Measurements from ENCODE around the gene GPR148. TPM values are rescaled to one million over a fixed set of nuclear protein-coding genes. Genes with fewer than 3 reads are reported as not detected.
"Not testable (repeated sequence)": the region's sequence is repeated elsewhere in the genome, so short reads cannot be mapped to it uniquely, and the experiment has no call there.

GPR148 gene
- not detected for total RNA-seq

GRCh38 chr2:130728549-130729316, at the start of gene GPR148:
TSS of gene GPR148 (plus strand) at chr2:130729070. CDS start at chr2:130729152, 82 bp downstream.
- Mint-ChIP-seq H3K9me3 (no peaks in the 10 kb centered on the region), H3K4me1 (ENCODE audit: low read depth) (peaks cover 17% of the 10 kb centered on the region), H3K36me3 (ENCODE audit: insufficient read depth) (no peaks in the 10 kb centered on the region), H3K27me3 (ENCODE audit: low read depth) (no peaks in the 10 kb centered on the region), H3K4me3 (peak within 1 kb of the TSS; percentile 66)
- DNase-seq, result no peak
- ATAC-seq, result no peak

GRCh38 chr2:130692041-130692770, 36.7 kb upstream of the GPR148 start:
- H3K27me3 Mint-ChIP-seq (ENCODE audit: low read depth), result peaks cover 14% of the 10 kb centered on the region
- ATAC-seq, result peak in 1 of 2 donors; percentile 18
- H3K4me3 Mint-ChIP-seq; H3K4me1 Mint-ChIP-seq (ENCODE audit: low read depth); H3K36me3 Mint-ChIP-seq (ENCODE audit: insufficient read depth); H3K9me3 Mint-ChIP-seq; DNase-seq: not testable (repeated sequence)

GRCh38 chr2:130693474-130693873, 35.4 kb upstream of the GPR148 start:
- DNase-seq; H3K4me1 Mint-ChIP-seq (ENCODE audit: low read depth); H3K36me3 Mint-ChIP-seq (ENCODE audit: insufficient read depth); H3K4me3 Mint-ChIP-seq; H3K9me3 Mint-ChIP-seq; ATAC-seq: not testable (repeated sequence)
- peaks cover 14% of the 10 kb centered on the region for H3K27me3 Mint-ChIP-seq (ENCODE audit: low read depth)

- H3K4me1 Mint-ChIP-seq (ENCODE audit: low read depth); H3K27me3 Mint-ChIP-seq (ENCODE audit: low read depth); H3K9me3 Mint-ChIP-seq; H3K4me3 Mint-ChIP-seq; ATAC-seq; DNase-seq; H3K36me3 Mint-ChIP-seq (ENCODE audit: insufficient read depth): not testable (repeated sequence)
These were observed 25.6 kb upstream of the GPR148 start for GRCh38 chr2:130703250-130703649.

GRCh38 chr2:130714795-130715194, 14.1 kb upstream of the GPR148 start:
- not testable (repeated sequence) for H3K27me3 Mint-ChIP-seq (ENCODE audit: low read depth); H3K9me3 Mint-ChIP-seq; ATAC-seq

GRCh38 chr2:130720036-130720435, 8.8 kb upstream of the GPR148 start:
- no peak for ATAC-seq
- no peak for DNase-seq
- no peaks in the 10 kb centered on the region for H3K4me1 Mint-ChIP-seq (ENCODE audit: low read depth)
- H3K4me3 Mint-ChIP-seq, result no peak overlapping the region
- no peaks in the 10 kb centered on the region for H3K9me3 Mint-ChIP-seq
- peaks cover 19% of the 10 kb centered on the region for H3K27me3 Mint-ChIP-seq (ENCODE audit: low read depth)
- no peaks in the 10 kb centered on the region for H3K36me3 Mint-ChIP-seq (ENCODE audit: insufficient read depth)

More at GRCh38 chr2:130714795-130715194, 14.1 kb upstream of the GPR148 start:
- not testable (repeated sequence) for H3K4me3 Mint-ChIP-seq; H3K4me1 Mint-ChIP-seq (ENCODE audit: low read depth); H3K36me3 Mint-ChIP-seq (ENCODE audit: insufficient read depth); DNase-seq

GRCh38 chr2:130720528-130720927, 8.3 kb upstream of the GPR148 start:
- Mint-ChIP-seq H3K4me1 (ENCODE audit: low read depth) (no peaks in the 10 kb centered on the region), H3K36me3 (ENCODE audit: insufficient read depth) (no peaks in the 10 kb centered on the region), H3K9me3 (no peaks in the 10 kb centered on the region), H3K27me3 (ENCODE audit: low read depth) (peaks cover 19% of the 10 kb centered on the region), H3K4me3 (no peak overlapping the region)
- DNase-seq (no peak), ATAC-seq (no peak)

- Mint-ChIP-seq H3K36me3 (ENCODE audit: insufficient read depth) (no peaks in the 10 kb centered on the region), H3K27me3 (ENCODE audit: low read depth) (peaks cover 19% of the 10 kb centered on the region), H3K4me1 (ENCODE audit: low read depth) (peaks cover 17% of the 10 kb centered on the region), H3K4me3 (no peak overlapping the region), H3K9me3 (no peaks in the 10 kb centered on the region)
- DNase-seq, result no peak
- ATAC-seq, result no peak
These were observed 4.4 kb upstream of the GPR148 start for GRCh38 chr2:130724455-130724854.

- H3K9me3 Mint-ChIP-seq, result no peaks in the 10 kb centered on the region
- H3K27me3 Mint-ChIP-seq (ENCODE audit: low read depth), result peaks cover 4% of the 10 kb centered on the region
- no peak for ATAC-seq
- H3K4me1 Mint-ChIP-seq (ENCODE audit: low read depth), result peaks cover 17% of the 10 kb centered on the region
- no peaks in the 10 kb centered on the region for H3K36me3 Mint-ChIP-seq (ENCODE audit: insufficient read depth)
- DNase-seq, result no peak
- H3K4me3 Mint-ChIP-seq, result peak overlapping the region; percentile 81
These were observed 2.2 kb upstream of the GPR148 start for GRCh38 chr2:130726614-130727180.

GRCh38 chr2:130727286-130727924, 1.5 kb upstream of the GPR148 start:
- peak; percentile 78 for DNase-seq
- Mint-ChIP-seq H3K4me3 (peak overlapping the region; percentile 81), H3K27me3 (ENCODE audit: low read depth) (peaks cover 1% of the 10 kb centered on the region), H3K4me1 (ENCODE audit: low read depth) (peaks cover 17% of the 10 kb centered on the region), H3K9me3 (no peaks in the 10 kb centered on the region), H3K36me3 (ENCODE audit: insufficient read depth) (no peaks in the 10 kb centered on the region)
- peak; percentile 94 to 95 for ATAC-seq

- ATAC-seq (peak; percentile 52 to 55), DNase-seq (no peak)
- no peaks in the 10 kb centered on the region for H3K9me3 Mint-ChIP-seq
- peak overlapping the region; percentile 66 for H3K4me3 Mint-ChIP-seq
- H3K36me3 Mint-ChIP-seq (ENCODE audit: insufficient read depth), result no peaks in the 10 kb centered on the region
- no peaks in the 10 kb centered on the region for H3K27me3 Mint-ChIP-seq (ENCODE audit: low read depth)
- peaks cover 17% of the 10 kb centered on the region for H3K4me1 Mint-ChIP-seq (ENCODE audit: low read depth)
These were observed 839 bp upstream of the GPR148 start for GRCh38 chr2:130728007-130728454.

GRCh38 chr2:130729322-130730299, 741 bp downstream of the GPR148 start:
- no peaks in the 10 kb centered on the region for H3K36me3 Mint-ChIP-seq (ENCODE audit: insufficient read depth)
- H3K4me1 Mint-ChIP-seq (ENCODE audit: low read depth), result peaks cover 17% of the 10 kb centered on the region
- ATAC-seq (no peak), DNase-seq (no peak)
- H3K27me3 Mint-ChIP-seq (ENCODE audit: low read depth), result peaks cover 2% of the 10 kb centered on the region
- peaks cover 3% of the 10 kb centered on the region for H3K9me3 Mint-ChIP-seq
- H3K4me3 Mint-ChIP-seq, result no peak overlapping the region

- not testable (repeated sequence) for ATAC-seq; H3K27me3 Mint-ChIP-seq (ENCODE audit: low read depth); H3K4me3 Mint-ChIP-seq; H3K4me1 Mint-ChIP-seq (ENCODE audit: low read depth); H3K36me3 Mint-ChIP-seq (ENCODE audit: insufficient read depth); DNase-seq
- H3K9me3 Mint-ChIP-seq, result peaks cover 12% of the 10 kb centered on the region
These were observed 3.4 kb downstream of the GPR148 start for GRCh38 chr2:130732257-130732656.
